ENCODE results near the gene CD300LD.
A peak's percentile ranks its signal among the peaks of the same experiment; 100 is the strongest.

DNA sequence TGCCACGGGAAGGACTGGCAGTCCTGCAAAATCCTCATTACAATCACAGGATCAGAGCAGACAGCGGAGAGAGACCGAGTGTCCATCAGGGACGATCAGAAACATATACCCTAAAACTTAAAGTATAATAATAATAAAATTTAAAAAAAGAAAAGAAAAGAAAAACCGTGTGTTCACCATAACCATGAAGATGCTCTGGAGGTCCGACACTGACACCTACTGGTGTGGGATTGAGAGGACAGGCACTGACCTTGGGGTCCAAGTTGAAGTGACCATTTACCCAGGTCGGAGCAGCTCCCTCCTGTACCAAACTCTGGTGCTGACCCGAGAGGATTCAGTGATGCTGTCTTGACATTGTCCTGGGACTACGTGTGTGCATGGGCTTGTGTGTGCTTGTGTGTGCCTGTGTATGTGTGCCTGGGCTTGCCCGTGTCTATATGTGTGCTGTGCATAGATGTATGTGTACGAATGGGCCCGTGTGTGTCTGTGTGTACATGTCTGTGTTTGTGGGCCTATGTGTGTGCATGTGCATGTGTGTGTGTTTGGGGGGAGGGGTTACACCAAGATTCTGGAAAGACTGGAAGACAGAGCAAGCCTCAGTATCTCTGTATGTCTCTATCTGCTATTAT, 10.0 kb upstream of the CD300LD start:
- TF ChIP-seq CTCF (IDR thresholded peaks at IDR 0.05 in 2 of 3, conservative IDR thresholded peaks at IDR 0.05 in 1 of 3; ENCODE audit: control insufficient read depth in 2 of 3, extremely low read depth in 1 of 3, insufficient read depth in 1 of 3, low read depth in 3 of 3, low read length in 3 of 3) (peak; percentile 67 to 71 (median 70)), CHD1 (IDR thresholded peaks at IDR 0.05; ENCODE audit: low read depth, low read length) (no peak), EP300 (IDR thresholded peaks at IDR 0.05; ENCODE audit: borderline replicate concordance in 1 of 2, control insufficient read depth in 1 of 2, low read depth in 2 of 2, low read length in 2 of 2) (no peak), CEBPB (IDR thresholded peaks at IDR 0.05; ENCODE audit: borderline replicate concordance in 1 of 2, low read depth in 2 of 2, low read length in 2 of 2) (no peak), DPF2 (IDR thresholded peaks at IDR 0.05) (no peak), BMI1 (IDR thresholded peaks at IDR 0.05; ENCODE audit: borderline replicate concordance) (no peak), PAX5 (IDR thresholded peaks at IDR 0.05; ENCODE audit: borderline replicate concordance, low read depth, low read length) (no peak), CBFB (IDR thresholded peaks at IDR 0.05; ENCODE audit: low read depth) (no peak), NFYB (IDR thresholded peaks at IDR 0.05; ENCODE audit: insufficient read depth, low read depth, low read length) (no peak), POLR2AphosphoS2 (IDR thresholded peaks at IDR 0.05; ENCODE audit: low read depth, low read length) (no peak), GATAD2B (conservative IDR thresholded peaks at IDR 0.05; ENCODE audit: low read depth) (no peak), ZBTB33 (IDR thresholded peaks at IDR 0.05) (no peak), BACH1 (IDR thresholded peaks at IDR 0.05; ENCODE audit: borderline replicate concordance) (no peak)

All from GM12878 (cell line).